ENCODE results near the gene RACK1. TPM values are rescaled to one million over a fixed set of nuclear protein-coding genes. Genes with fewer than 3 reads are reported as not detected.

The RACK1 gene
- total and polyA plus RNA-seq, 10 donors = 1,202 to 3,598 (median 2,333) TPM

- H3K9me3 ChIP-seq = no peaks in the 10 kb centered on the region
- no peaks in the 10 kb centered on the region for H3K27me3 ChIP-seq (replicated peaks in 1 of 7)
- DNase-seq = no peak
- H3K4me1 ChIP-seq = peaks cover 39 to 100% (median 90%) of the 10 kb centered on the region in 6 donors
- no peak overlapping the region for H3K4me3 ChIP-seq
- WGBS, 5 donors = 72 to 85% (median 83%) methylated on average over 1 of the region's 1 CpG
- TF ChIP-seq POLR2A (IDR thresholded peaks at IDR 0.05) = no peak
- TF ChIP-seq POLR2AphosphoS5 (IDR thresholded peaks at IDR 0.05) = no peak
- TF ChIP-seq CTCF (IDR thresholded peaks at IDR 0.05 in 8 of 11, conservative IDR thresholded peaks at IDR 0.05 in 3 of 11) = no peak
- peaks cover 0 to 80% (median 9%) of the 10 kb centered on the region in 6 donors for H3K36me3 ChIP-seq
- H3K27ac ChIP-seq = peak overlapping the region in 5 of 8 donors; percentile 2 to 45 (median 22)
- intact Hi-C loops (cut with DNase I; ENCODE audit: low total_unique reads) = no loop called here
Measured at GRCh38 chr5:181255276-181255675, 11.6 kb upstream of the RACK1 start.

GRCh38 chr5:181248277-181248676 lies 4.6 kb upstream of the RACK1 start:
- peaks cover 0 to 45% (median 5%) of the 10 kb centered on the region in 6 donors for H3K36me3 ChIP-seq
- no peaks in the 10 kb centered on the region for H3K9me3 ChIP-seq
- no peak for DNase-seq
- peak overlapping the region in 7 of 8 donors; percentile 28 to 98 (median 95) for H3K27ac ChIP-seq
- peak overlapping the region in 5 of 8 donors; percentile 66 to 96 (median 78) for H3K4me3 ChIP-seq
- H3K27me3 ChIP-seq (replicated peaks in 1 of 7) = no peaks in the 10 kb centered on the region
- WGBS, 5 donors = 74 to 86% (median 80%) methylated on average over 4 of the region's 4 CpGs
- TF ChIP-seq POLR2A (IDR thresholded peaks at IDR 0.05) (no peak), CTCF (IDR thresholded peaks at IDR 0.05 in 8 of 11, conservative IDR thresholded peaks at IDR 0.05 in 3 of 11) (no peak), POLR2AphosphoS5 (IDR thresholded peaks at IDR 0.05) (no peak)
- peaks cover 26 to 91% (median 81%) of the 10 kb centered on the region in 6 donors for H3K4me1 ChIP-seq
- intact Hi-C loops (cut with DNase I; ENCODE audit: low total_unique reads) = no loop called here

DNA sequence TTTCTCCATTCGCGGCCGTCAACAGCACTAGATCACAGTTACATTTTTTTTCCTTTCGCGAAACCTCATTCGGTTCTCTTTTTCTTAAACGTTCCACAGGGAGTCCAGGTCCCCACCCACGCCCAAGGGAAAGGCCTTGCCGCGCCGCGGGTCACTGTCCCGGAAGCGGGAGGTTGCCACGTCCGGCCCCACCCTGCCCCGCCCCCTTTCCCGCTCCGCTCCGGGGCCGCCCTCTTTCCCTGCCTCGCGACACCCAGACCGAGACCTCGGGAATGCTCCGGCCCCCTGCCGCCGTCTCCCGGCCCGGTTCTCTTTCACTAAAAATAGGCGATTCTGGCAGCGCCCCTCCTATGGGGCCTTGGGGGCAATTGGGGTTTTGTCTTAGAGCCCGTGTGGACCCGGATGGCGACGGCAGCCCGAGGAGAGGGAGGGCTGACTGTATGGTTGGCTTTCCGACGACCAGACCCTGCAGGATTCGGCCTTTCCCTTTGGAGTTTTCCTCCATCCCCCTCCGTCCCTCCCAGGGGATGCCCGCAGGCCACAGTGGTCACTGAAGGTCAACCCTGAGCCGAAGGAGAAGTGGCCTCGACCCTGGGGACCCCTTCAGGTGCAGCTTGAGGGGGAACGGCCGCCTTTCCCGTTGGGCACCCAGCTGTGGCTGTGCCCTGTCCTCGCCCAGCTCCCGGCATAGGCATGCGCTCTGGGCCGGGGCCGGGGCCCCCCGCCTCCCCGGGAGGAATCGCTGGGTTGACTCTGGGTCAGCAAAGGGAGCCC lies 2.8 kb upstream of the RACK1 start:
- peaks cover 0 to 39% (median 8%) of the 10 kb centered on the region in 6 donors for H3K36me3 ChIP-seq
- H3K4me3 ChIP-seq = peak overlapping the region; percentile 66 to 96 (median 78)
- H3K9me3 ChIP-seq = no peaks in the 10 kb centered on the region
- 0 to 1% (median 0%) methylated on average over 46 to 55 of the region's 55 CpGs for WGBS, 5 donors
- intact Hi-C loops (cut with DNase I; ENCODE audit: low total_unique reads) = no loop called here
- peak; percentile 95 for DNase-seq
- peaks cover 39 to 90% (median 85%) of the 10 kb centered on the region in 6 donors for H3K4me1 ChIP-seq
- H3K27ac ChIP-seq = peak overlapping the region; percentile 87 to 98 (median 94)
- H3K27me3 ChIP-seq (replicated peaks in 1 of 7) = no peaks in the 10 kb centered on the region
- peak in 3 of 11 experiments; percentile 10 to 45 (median 36) for TF ChIP-seq CTCF (IDR thresholded peaks at IDR 0.05 in 8 of 11, conservative IDR thresholded peaks at IDR 0.05 in 3 of 11)
- peak in 1 of 3 donors; percentile 35 for TF ChIP-seq POLR2A (IDR thresholded peaks at IDR 0.05)
- TF ChIP-seq POLR2AphosphoS5 (IDR thresholded peaks at IDR 0.05) = peak; percentile 91 to 92 (median 91)

All from spleen (tissue), 11 donors.